ENCODE measurements around the gene TBC1D22A.
"Not testable (repeated sequence)": the region's sequence is repeated elsewhere in the genome, so short reads cannot be mapped to it uniquely, and the experiment has no call there.

The TBC1D22A gene

GRCh38 chr22:47139013-47139789, 376.8 kb downstream of the TBC1D22A start:
- FAIRE-seq: no peak
- DNase-seq (ENCODE audit: insufficient read length, low spot score): no peak

- FAIRE-seq: no peak
- DNase-seq (ENCODE audit: insufficient read length, low spot score): no peak
Measured at GRCh38 chr22:47139790-47140119, 377.3 kb downstream of the TBC1D22A start.

DNA sequence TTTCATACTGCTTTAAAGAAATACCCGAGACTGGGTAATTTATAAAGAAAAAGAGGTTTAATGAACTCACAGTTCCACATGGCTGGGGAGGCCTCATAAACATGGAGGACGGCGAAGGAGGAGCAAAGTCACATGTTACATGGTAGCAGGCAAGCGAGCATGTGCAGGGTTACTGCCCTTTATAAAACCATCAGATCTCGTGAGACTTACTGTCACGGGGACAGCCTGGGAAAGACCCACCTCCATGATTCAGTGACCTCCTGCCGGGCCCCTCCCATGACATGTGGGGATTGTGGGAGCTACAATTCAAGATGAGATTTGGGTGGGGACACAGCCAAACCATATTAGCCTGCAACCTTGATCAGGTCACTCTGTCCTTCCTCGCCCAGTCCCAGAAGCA, 378.5 kb downstream of the TBC1D22A start:
- not testable (repeated sequence) for DNase-seq (ENCODE audit: insufficient read length, low spot score); FAIRE-seq

GRCh38 chr22:47142427-47143046, 380.1 kb downstream of the TBC1D22A start:
- FAIRE-seq: no peak

DNA sequence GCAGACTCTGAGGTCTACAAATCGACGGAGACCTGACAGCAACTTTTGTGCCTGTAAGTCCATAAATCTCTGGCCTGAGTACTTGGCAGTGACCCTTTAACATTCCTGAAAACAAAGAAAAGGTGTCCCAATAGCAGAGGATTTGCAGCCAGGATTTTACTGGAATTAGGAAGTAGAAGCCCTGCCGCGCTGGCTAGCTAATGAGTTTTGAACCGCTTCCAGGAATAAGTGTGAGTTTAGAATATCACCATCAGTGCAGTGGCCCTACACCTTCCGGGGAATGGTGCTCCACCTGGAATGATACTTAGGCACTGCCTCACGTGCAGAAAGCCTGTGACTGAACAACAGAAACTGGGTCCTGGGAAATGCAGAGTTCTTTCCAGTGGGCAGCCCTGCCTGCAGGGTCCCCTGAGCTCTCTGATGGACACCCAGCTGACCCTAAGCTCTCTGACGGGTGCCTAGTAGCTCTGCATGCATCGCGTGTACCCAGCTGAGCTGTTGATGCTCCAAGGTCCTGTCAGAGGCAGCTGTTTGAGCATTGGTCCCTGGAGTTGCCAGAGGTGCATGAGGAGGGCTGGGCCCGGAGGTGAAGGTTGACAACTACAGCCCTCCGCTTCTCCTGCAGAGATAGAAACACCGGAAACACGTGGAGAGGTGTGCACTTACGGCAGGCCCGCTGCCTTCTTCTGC, 380.9 kb downstream of the TBC1D22A start:
- FAIRE-seq: no peak

More at GRCh38 chr22:47142427-47143046, 380.1 kb downstream of the TBC1D22A start:
- DNase-seq (ENCODE audit: insufficient read length, low spot score): no peak

DNA sequence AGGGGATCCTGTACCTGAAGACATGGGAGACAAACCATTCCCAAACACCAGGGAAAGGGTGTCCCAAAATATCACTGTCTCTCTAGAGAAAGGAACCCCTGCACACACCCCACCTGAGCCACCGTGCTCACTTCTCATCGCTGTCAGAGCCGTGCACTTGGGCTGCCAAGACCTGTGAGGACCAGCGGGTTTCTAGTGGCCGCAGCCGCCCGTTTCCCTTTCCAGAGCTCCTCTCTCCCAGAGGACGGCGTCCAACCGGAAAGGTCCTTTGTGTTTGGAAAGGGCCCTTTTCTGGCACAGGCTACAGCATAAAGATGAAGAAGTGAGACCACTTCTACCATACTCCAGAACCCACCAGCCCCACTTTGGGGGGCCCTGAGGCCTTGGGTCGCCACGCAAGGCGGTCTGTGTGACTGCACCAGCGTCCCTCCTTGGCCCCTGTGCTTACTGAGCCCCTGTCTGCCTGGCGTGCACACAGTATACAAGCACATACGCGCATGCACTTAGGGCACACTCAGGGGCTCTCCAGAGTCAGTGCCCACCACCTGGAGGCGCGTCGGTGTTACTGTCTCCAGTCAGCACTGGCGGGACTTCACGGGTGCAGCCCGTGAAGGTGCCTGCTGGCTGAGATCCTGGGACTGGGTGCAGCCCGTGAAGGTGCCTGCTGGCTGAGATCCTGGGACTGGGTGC, 381.8 kb downstream of the TBC1D22A start:
- no peak for FAIRE-seq

More for the DNA sequence above, 380.9 kb downstream of the TBC1D22A start:
- DNase-seq (ENCODE audit: insufficient read length, low spot score): no peak

DNA sequence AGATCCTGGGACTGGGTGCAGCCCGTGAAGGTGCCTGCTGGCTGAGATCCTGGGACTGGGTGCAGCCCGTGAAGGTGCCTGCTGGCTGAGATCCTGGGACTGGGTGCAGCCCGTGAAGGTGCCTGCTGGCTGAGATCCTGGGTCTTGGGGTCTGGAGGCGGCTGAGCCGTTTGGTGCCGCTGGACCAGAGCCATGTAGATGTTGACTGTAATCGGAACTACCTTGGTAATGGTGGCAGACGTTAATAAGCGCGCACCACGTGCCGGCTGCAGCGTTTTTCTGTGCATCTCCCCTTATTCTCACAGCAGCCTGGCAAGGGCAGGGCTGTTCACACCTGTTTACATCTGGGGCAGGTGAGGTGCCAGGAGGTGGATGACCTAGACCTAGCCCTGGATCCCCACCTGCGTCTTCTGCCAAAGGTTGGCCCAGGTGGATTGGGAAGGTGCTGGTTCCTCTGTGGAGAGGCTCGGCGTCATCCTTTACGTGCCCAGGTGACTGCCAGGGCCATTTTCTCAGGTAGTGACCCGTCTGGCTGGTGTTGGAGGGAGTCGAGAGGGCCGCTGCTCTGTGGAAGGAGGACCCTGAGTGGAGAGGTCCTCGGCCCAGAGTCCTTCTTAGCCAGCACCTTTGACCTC, 382.5 kb downstream of the TBC1D22A start:
- DNase-seq (ENCODE audit: insufficient read length, low spot score) (no peak), FAIRE-seq (no peak)

More for the DNA sequence above, 381.8 kb downstream of the TBC1D22A start:
- no peak for DNase-seq (ENCODE audit: insufficient read length, low spot score)

GRCh38 chr22:47145883-47146282, 383.4 kb downstream of the TBC1D22A start:
- FAIRE-seq (no peak), DNase-seq (ENCODE audit: insufficient read length, low spot score) (no peak)

GRCh38 chr22:47146391-47146790, 383.9 kb downstream of the TBC1D22A start:
- no peak for DNase-seq (ENCODE audit: insufficient read length, low spot score)
- no peak for FAIRE-seq

DNA sequence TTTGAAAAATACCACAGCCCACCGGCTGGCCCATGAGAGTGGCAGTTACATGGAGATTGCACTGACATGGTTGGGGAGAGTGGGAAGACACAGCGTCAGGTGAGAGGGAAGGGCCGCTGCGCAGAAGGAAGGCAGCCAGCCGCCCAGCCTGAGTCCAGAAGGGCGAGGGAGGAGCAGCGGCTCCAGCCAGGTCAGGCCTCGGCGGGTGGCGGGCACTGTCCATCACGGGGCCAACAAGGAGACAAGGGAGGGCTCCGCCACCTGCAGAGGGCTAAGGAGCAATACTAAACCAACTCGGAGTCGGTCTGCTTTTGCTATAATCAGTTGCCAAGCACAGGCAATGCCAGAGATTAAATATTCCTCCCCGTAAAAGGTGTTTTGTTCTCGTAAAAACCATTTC, 384.5 kb downstream of the TBC1D22A start:
- FAIRE-seq: no peak
- no peak for DNase-seq (ENCODE audit: insufficient read length, low spot score)

DNA sequence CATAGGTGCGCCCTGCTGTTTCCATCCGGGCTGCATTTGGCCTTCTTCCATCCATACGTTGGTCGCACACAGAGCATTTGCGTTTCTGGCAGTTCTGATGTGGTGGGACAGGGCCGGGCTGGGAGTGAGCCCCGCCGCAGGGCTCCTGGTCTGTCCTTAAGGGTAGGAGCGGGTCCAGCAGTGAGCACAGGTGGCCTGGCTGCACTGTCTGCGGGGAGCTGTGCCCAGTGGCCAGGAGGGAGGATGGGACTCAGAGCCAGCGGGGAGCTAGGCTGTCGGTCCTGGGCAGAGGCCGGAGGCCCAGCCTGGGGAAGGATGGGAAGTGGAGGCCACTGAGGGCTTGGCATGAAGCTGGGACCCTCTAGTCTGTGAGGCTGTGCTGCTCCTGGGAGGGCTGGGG, 385.1 kb downstream of the TBC1D22A start:
- FAIRE-seq (no peak), DNase-seq (ENCODE audit: insufficient read length, low spot score) (no peak)

GRCh38 chr22:47148510-47148909, 386.1 kb downstream of the TBC1D22A start:
- no peak for DNase-seq (ENCODE audit: insufficient read length, low spot score)
- no peak for FAIRE-seq

- FAIRE-seq (no peak), DNase-seq (ENCODE audit: insufficient read length, low spot score) (no peak)
Measured at GRCh38 chr22:47148956-47149728, 386.7 kb downstream of the TBC1D22A start.

- DNase-seq (ENCODE audit: insufficient read length, low spot score): no peak
- no peak for FAIRE-seq
Measured at GRCh38 chr22:47149976-47150375, 387.5 kb downstream of the TBC1D22A start.

DNA sequence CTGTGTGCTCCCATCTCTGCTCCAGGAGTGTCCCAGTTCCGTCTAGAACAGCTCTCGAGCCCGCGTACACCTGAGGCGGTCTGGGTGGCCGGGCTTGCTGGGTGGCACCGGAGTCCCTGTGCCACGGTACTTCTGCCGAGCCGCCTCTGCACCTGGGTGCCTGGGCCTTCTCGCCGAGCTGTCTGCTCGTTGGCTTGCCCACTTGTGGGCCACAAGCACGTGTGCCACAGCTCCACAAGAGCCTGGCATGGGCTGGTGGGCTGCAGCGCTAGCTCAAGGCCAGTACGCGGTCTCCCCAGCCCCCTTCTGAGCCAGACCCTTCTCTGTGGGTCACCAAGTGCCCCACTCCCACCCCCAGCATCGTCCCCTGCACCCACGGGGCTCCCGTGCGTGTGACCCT, 388.0 kb downstream of the TBC1D22A start:
- DNase-seq (ENCODE audit: insufficient read length, low spot score): no peak
- no peak for FAIRE-seq

DNA sequence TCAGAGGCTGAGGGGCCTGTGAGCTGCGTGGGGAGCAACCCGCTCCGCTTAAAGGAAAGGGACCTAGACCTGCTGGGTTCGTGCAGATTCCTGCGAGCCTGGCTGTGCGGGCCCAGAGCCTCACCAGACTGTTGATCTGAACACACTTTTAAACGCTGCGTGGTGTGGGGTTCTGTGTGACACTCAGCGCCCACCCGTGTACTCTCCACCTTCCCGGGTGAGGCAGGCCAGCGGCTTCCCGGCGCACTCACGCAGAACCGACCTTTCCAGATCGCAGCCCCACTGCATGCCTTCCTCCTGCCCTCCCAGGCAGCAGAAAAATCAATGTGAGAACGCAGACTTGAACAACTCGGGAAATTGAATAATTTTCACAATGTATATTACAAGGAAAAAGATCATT, 388.6 kb downstream of the TBC1D22A start:
- no peak for DNase-seq (ENCODE audit: insufficient read length, low spot score)
- no peak for FAIRE-seq

DNA sequence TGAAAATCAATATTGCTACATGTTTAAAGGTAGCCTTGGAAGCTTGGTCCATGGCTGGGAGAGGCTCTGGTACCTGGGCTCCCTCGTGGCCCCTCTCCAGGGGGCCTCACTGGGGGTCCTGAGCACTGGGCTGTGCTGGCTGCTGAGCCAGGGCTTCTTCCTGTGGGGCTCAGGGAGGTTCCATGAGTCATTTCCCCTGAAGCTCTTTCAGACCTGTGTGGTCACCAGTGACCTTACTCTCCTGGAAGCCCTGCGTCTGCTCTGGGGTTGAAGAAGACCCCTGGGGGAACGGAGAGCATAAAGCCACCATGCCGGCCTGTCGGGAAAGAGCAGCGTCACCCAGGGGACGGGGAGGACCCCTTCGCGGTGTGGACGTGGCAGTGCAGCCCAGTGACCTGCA, 389.0 kb downstream of the TBC1D22A start:
- DNase-seq (ENCODE audit: insufficient read length, low spot score): no peak
- no peak for FAIRE-seq

GRCh38 chr22:47152236-47152635, 389.8 kb downstream of the TBC1D22A start:
- no peak for DNase-seq (ENCODE audit: insufficient read length, low spot score)
- FAIRE-seq: no peak

GRCh38 chr22:47152938-47153337, 390.5 kb downstream of the TBC1D22A start:
- DNase-seq (ENCODE audit: insufficient read length, low spot score) (no peak), FAIRE-seq (no peak)
